Activated CD8-positive, alpha-beta memory T cell treated with anti-CD3 and anti-CD28 coated beads, Interleukin-2, amount 10 ng/mL, durations not matched to agents 7 days and 5 days (primary cell): ENCODE data around the gene TLE6. TPM values are rescaled to one million over a fixed set of nuclear protein-coding genes. Genes with fewer than 3 reads are reported as not detected.
"Not testable (repeated sequence)": the region's sequence is repeated elsewhere in the genome, so short reads cannot be mapped to it uniquely, and the experiment has no call there.

ENCODE experiments used
- ATAC-seq: fragments of 150-1000 bp; cut with Tn5 transposase; one replicate; pipeline ENCODE4 v1.10.0; 2021; ENCODE audit warnings: moderate library complexity
- CTCF ChIA-PET: fragments of 350-600 bp; sonication (Branson Sonifier 250); formaldehyde crosslinking; loops from one replicate; lab custom pipeline; 2021; ENCODE audit warnings: antibody characterized with exemption; lab: Charles Lee
- DNase-seq: peaks from one replicate; pipeline ENCODE4 v3.0.0-alpha.2; 2020
- H3K27ac Mint-ChIP-seq: one replicate; pipeline ENCODE4 v1.8.0; 2021; ENCODE audit warnings: mild to moderate bottlenecking, mixed read lengths
- H3K27me3 Mint-ChIP-seq: one replicate; pipeline ENCODE4 v1.8.0; 2021; ENCODE audit warnings: mixed read lengths
- H3K36me3 Mint-ChIP-seq: one replicate; pipeline ENCODE4 v1.8.0; 2021; ENCODE audit warnings: mild to moderate bottlenecking, mixed read lengths
- H3K4me1 Mint-ChIP-seq: one replicate; pipeline ENCODE4 v1.8.0; 2021; ENCODE audit warnings: mixed read lengths
- H3K4me3 Mint-ChIP-seq: one replicate; pipeline ENCODE4 v1.8.0; 2021; ENCODE audit warnings: mild to moderate bottlenecking, moderate library complexity, mixed read lengths
- H3K9me3 Mint-ChIP-seq: one replicate; pipeline ENCODE4 v1.8.0; 2022; ENCODE audit warnings: low read depth, mixed read lengths
- total RNA-seq, 2 experiments: library from RNA; stranded (reverse); gene quantifications; one replicate each; pipeline ENCODE4 v1.2.3, GENCODE V29; 2021

TLE6 gene
- total RNA-seq, 2 experiments from 2014 or later = 1.9 to 3.2 TPM

DNA sequence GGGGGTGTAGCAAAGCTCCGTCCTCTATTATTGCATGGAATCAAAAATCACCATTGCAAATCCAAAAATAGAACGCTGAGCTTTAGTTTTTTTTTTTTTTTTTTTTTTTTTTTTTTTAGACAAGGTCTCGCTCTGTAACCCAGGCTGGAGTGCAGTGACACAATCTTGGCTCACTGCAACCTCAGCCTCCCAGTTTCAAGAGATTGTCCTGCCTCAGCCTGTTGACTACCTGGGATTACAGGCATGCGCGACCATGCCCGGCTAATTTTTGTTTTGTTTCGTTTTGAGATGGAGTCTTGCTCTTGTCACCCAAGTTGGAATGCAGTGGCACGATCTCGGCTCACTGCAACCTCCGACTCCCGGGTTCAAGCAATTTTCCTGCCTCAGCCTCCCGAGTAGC lies 17.2 kb upstream of the TLE6 start:
- Mint-ChIP-seq H3K4me1 (peaks cover 5% of the 10 kb centered on the region), H3K36me3 (no peaks in the 10 kb centered on the region), H3K9me3 (no peaks in the 10 kb centered on the region), H3K27me3 (peaks cover 3% of the 10 kb centered on the region), H3K4me3 (no peak overlapping the region), H3K27ac (no peak overlapping the region)
- no peak for DNase-seq
- CTCF ChIA-PET = interaction anchor here (0.6 to 4.8 kb wide), 7 partner anchors 8 to 273 kb away, joined by 3 to 68 read pairs (median 6); no protein-coding TSS in a partner anchor
- no peak for ATAC-seq

- Mint-ChIP-seq H3K27ac (no peak overlapping the region), H3K4me1 (peaks cover 5% of the 10 kb centered on the region), H3K9me3 (no peaks in the 10 kb centered on the region), H3K27me3 (peaks cover 3% of the 10 kb centered on the region), H3K36me3 (no peaks in the 10 kb centered on the region), H3K4me3 (no peak overlapping the region)
- CTCF ChIA-PET = interaction anchor here (0.6 to 4.8 kb wide), 23 partner anchors 9 to 509 kb away, joined by 3 to 68 read pairs (median 5); partner anchors contain the start of gene TLE6
- DNase-seq = peak; percentile 51
- peak; percentile 75 for ATAC-seq
Observed at GRCh38 chr19:2962018-2962670, 15.2 kb upstream of the TLE6 start.

- no peak overlapping the region for H3K27ac Mint-ChIP-seq
- no peaks in the 10 kb centered on the region for H3K36me3 Mint-ChIP-seq
- ATAC-seq (no peak), DNase-seq (no peak)
- peaks cover 5% of the 10 kb centered on the region for H3K4me1 Mint-ChIP-seq
- no peaks in the 10 kb centered on the region for H3K9me3 Mint-ChIP-seq
- CTCF ChIA-PET = interaction anchor here (0.7 to 4.8 kb wide), 16 partner anchors 8 to 508 kb away, joined by 3 to 68 read pairs (median 5); partner anchors contain the start of gene TLE6
- H3K27me3 Mint-ChIP-seq = no peaks in the 10 kb centered on the region
- no peak overlapping the region for H3K4me3 Mint-ChIP-seq
Observed at GRCh38 chr19:2963122-2963521, 14.2 kb upstream of the TLE6 start.

DNA sequence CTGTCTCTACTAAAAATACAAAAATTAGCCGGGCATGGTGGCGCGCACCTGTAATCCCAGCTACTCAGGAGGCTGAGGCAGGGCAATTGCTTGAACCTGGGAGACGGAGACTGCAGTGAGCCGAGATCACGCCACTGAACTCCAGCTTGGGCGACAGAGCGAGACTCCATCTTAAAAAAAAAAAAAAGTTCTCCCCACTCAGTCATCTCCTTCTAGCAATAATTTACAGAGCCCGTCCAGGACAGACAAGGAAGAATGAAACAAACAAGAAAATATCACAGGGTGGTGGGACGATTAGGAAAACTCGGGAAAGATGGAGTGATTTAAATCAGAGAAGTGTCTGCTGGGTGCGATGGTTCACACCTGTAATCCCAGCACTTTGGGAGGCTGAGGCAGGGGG lies 13.7 kb upstream of the TLE6 start:
- not testable (repeated sequence) for H3K27ac Mint-ChIP-seq, H3K4me1 Mint-ChIP-seq, H3K4me3 Mint-ChIP-seq, ATAC-seq, DNase-seq, H3K36me3 Mint-ChIP-seq, H3K9me3 Mint-ChIP-seq, H3K27me3 Mint-ChIP-seq
- CTCF ChIA-PET = interaction anchor here (1.1 to 4.8 kb wide), 8 partner anchors 11 to 315 kb away, joined by 3 to 68 read pairs (median 16); partner anchors contain the start of gene TLE6

DNA sequence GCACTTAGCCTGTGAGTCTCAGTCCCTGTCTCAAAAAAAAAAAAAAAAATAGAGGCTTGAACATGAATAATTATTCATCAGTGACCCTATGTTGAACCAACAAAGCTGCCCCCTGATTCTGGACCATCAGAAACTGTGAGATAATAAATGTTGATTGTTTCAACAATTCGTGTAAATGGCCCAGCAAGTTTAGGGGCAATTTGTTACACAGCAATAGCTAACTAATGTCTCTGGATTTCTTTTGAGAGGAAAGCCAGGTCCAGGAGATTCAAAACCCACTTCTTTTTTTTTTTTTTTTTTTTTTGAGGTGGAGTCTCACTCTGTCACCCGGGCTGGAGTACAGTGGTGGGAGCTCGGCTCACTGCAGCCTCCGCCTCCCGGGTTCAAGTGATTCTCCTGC lies 12.5 kb upstream of the TLE6 start:
- no peaks in the 10 kb centered on the region for H3K9me3 Mint-ChIP-seq
- H3K27ac Mint-ChIP-seq = no peak overlapping the region
- no peak for ATAC-seq
- H3K4me3 Mint-ChIP-seq = no peak overlapping the region
- H3K27me3 Mint-ChIP-seq = no peaks in the 10 kb centered on the region
- no peaks in the 10 kb centered on the region for H3K36me3 Mint-ChIP-seq
- peaks cover 5% of the 10 kb centered on the region for H3K4me1 Mint-ChIP-seq
- CTCF ChIA-PET = interaction anchor here (0.6 to 3.4 kb wide), 7 partner anchors 11 to 305 kb away, joined by 3 to 27 read pairs (median 4); partner anchors contain the start of gene TLE6
- DNase-seq = no peak

- H3K27ac Mint-ChIP-seq = no peak overlapping the region
- H3K36me3 Mint-ChIP-seq = no peaks in the 10 kb centered on the region
- H3K27me3 Mint-ChIP-seq = no peaks in the 10 kb centered on the region
- ATAC-seq = no peak
- DNase-seq = no peak
- H3K4me3 Mint-ChIP-seq = no peak overlapping the region
- CTCF ChIA-PET = interaction anchor here (1.1 to 3.7 kb wide), 5 partner anchors 15 to 141 kb away, joined by 3 to 20 read pairs (median 5); no protein-coding TSS in a partner anchor
- no peaks in the 10 kb centered on the region for H3K9me3 Mint-ChIP-seq
- H3K4me1 Mint-ChIP-seq = no peaks in the 10 kb centered on the region
Observed at GRCh38 chr19:2967972-2968371, 9.4 kb upstream of the TLE6 start.

DNA sequence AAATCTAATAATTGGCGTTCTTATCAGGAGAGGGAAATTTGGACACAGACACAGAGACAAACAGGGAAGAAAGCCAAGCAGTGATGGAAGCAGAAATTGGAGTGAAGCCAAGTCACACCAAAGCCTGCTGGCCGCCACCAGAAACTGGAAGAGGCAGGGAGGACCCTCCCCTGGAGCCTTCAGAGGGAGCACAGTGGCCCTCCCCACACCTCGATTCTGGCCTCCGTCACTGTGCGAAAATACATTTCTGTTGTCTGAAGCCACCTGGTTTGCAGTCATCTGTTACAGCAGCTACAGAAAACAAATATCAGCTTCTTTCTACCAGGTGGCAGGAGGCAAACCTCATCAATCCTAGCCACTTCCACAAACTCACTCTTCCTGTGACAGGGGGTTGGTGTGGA lies 8.3 kb upstream of the TLE6 start:
- H3K9me3 Mint-ChIP-seq = no peaks in the 10 kb centered on the region
- no peak overlapping the region for H3K27ac Mint-ChIP-seq
- DNase-seq (no peak), ATAC-seq (no peak)
- CTCF ChIA-PET = interaction anchor here (1.7 to 3.7 kb wide), 2 partner anchors 16 to 135 kb away, joined by 5 to 20 read pairs; no protein-coding TSS in a partner anchor
- H3K36me3 Mint-ChIP-seq = no peaks in the 10 kb centered on the region
- no peaks in the 10 kb centered on the region for H3K4me1 Mint-ChIP-seq
- no peak overlapping the region for H3K4me3 Mint-ChIP-seq
- H3K27me3 Mint-ChIP-seq = peaks cover under 1% of the 10 kb centered on the region

DNA sequence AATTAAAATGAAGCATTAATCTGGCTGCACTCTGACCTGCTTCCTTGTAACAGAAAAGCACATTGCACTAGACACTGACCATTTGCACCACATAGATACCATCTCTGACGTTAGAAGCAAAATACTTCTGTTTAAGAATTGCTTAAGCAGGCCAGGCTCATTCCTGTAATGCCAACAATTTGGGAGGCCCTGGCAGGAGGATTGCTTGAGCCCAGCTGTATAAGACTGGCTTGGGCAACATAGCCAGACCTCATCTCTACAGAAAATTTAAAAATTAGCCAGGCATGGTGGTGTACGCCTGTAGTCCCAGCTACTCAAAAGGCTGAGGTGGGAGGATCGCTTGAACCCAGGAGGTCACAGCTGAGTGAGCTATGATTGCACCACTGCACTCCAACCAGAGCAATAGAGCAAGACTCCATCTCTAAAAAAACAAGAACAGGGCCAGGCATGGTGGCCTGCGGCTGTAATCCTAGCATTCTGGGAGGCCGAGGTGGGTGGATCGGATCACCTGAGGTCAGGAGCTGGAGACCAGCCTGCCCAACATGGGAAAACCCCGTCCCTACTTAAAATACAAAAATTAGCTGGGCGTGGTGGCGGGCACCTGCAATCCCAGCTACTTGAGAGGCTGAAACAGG lies 7.0 kb upstream of the TLE6 start:
- CTCF ChIA-PET = interaction anchor here (0.6 to 3.7 kb wide), 4 partner anchors 8 to 134 kb away, joined by 3 to 20 read pairs (median 4); no protein-coding TSS in a partner anchor

GRCh38 chr19:2973229-2973628 lies 4.1 kb upstream of the TLE6 start:
- no peak overlapping the region for H3K27ac Mint-ChIP-seq
- H3K36me3 Mint-ChIP-seq = no peaks in the 10 kb centered on the region
- no peaks in the 10 kb centered on the region for H3K9me3 Mint-ChIP-seq
- H3K4me3 Mint-ChIP-seq = no peak overlapping the region
- H3K27me3 Mint-ChIP-seq = peaks cover 11% of the 10 kb centered on the region
- DNase-seq (no peak), ATAC-seq (no peak)
- CTCF ChIA-PET = interaction anchor here (0.6 to 2.6 kb wide), 3 partner anchors 131 to 456 kb away, joined by 3 to 11 read pairs (median 4); no protein-coding TSS in a partner anchor
- peaks cover 22% of the 10 kb centered on the region for H3K4me1 Mint-ChIP-seq

More for the DNA sequence above, 7.0 kb upstream of the TLE6 start:
- H3K27ac Mint-ChIP-seq = no peak overlapping the region
- peaks cover 5% of the 10 kb centered on the region for H3K4me1 Mint-ChIP-seq
- no peak for DNase-seq
- ATAC-seq = no peak
- no peak overlapping the region for H3K4me3 Mint-ChIP-seq
- H3K36me3 Mint-ChIP-seq = no peaks in the 10 kb centered on the region
- H3K9me3 Mint-ChIP-seq = no peaks in the 10 kb centered on the region
- H3K27me3 Mint-ChIP-seq = peaks cover 11% of the 10 kb centered on the region

- DNase-seq = no peak
- no peak overlapping the region for H3K4me3 Mint-ChIP-seq
Observed at GRCh38 chr19:2974342-2975041, 2.9 kb upstream of the TLE6 start.

DNA sequence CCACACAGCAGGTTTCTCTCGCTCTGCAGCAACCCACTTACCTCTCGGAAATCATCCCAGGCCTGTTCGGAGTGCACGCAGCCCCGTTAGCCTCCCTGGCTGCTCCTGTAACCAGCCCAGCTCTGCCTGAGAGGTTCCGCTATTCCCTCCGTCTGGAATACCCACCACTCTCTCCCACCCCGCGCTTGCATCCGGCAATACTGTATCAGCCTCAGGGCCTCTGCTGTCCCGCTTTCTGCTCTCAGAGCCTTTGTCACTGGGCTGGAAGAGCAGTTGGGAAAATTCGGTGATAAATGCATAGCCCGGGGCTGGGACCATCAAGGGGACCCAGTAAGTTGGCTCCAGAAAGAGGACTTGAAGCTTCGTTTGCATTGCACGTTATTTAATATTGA lies 759 bp upstream of the TLE6 start:
- Mint-ChIP-seq H3K4me1 (peaks cover 22% of the 10 kb centered on the region), H3K36me3 (no peaks in the 10 kb centered on the region)

More at GRCh38 chr19:2974342-2975041, 2.9 kb upstream of the TLE6 start:
- Mint-ChIP-seq H3K27me3 (peaks cover 11% of the 10 kb centered on the region), H3K36me3 (no peaks in the 10 kb centered on the region), H3K9me3 (no peaks in the 10 kb centered on the region), H3K27ac (no peak overlapping the region), H3K4me1 (peaks cover 22% of the 10 kb centered on the region)
- CTCF ChIA-PET = interaction anchor here (0.6 to 5.2 kb wide), 5 partner anchors 11 to 271 kb away, joined by 3 to 27 read pairs (median 7); no protein-coding TSS in a partner anchor
- no peak for ATAC-seq

GRCh38 chr19:2977746-2978138 lies 378 bp downstream of the TLE6 start:
- Mint-ChIP-seq H3K9me3 (no peaks in the 10 kb centered on the region), H3K36me3 (no peaks in the 10 kb centered on the region), H3K4me1 (peaks cover 22% of the 10 kb centered on the region), H3K27me3 (peaks cover 15% of the 10 kb centered on the region), H3K27ac (peak overlapping the region; percentile 59), H3K4me3 (peak overlapping the region; percentile 67)
- no peak for DNase-seq
- CTCF ChIA-PET = interaction anchor here (0.9 to 5.2 kb wide), 10 partner anchors 11 to 495 kb away, joined by 3 to 27 read pairs (median 4); no protein-coding TSS in a partner anchor
- no peak for ATAC-seq

More for the DNA sequence above, 759 bp upstream of the TLE6 start:
- CTCF ChIA-PET = interaction anchor here (1.1 to 5.2 kb wide), 7 partner anchors 13 to 127 kb away, joined by 3 to 27 read pairs (median 7); no protein-coding TSS in a partner anchor
- peak overlapping the region; percentile 87 for H3K27ac Mint-ChIP-seq
- H3K9me3 Mint-ChIP-seq = no peaks in the 10 kb centered on the region
- no peak for ATAC-seq
- peaks cover 11% of the 10 kb centered on the region for H3K27me3 Mint-ChIP-seq
- peak overlapping the region; percentile 84 for H3K4me3 Mint-ChIP-seq
- DNase-seq = no peak
